ENCODE measurements around the gene MPZL2.
A peak's percentile ranks its signal among the peaks of the same experiment; 100 is the strongest.

Gene MPZL2

GRCh38 chr11:118287006-118287405 is 22.9 kb upstream of the MPZL2 start:
- ChIA-PET CTCF (no interaction called here), POLR2A (no interaction called here)
- DNase-seq (ENCODE audit: extremely low spot score), result no peak
- TF ChIP-seq LEF1 (IDR thresholded peaks at IDR 0.05; ENCODE audit: borderline replicate concordance), result no peak
- no peak for TF ChIP-seq ARNT (IDR thresholded peaks at IDR 0.05)
- TF ChIP-seq PKNOX1 (IDR thresholded peaks at IDR 0.05), result no peak

GRCh38 chr11:118286545-118286944 is 22.4 kb upstream of the MPZL2 start:
- CTCF ChIA-PET, result no interaction called here
- POLR2A ChIA-PET, result no interaction called here
- TF ChIP-seq FOXK2 (IDR thresholded peaks at IDR 0.05) (no peak), ARNT (IDR thresholded peaks at IDR 0.05) (no peak), PKNOX1 (IDR thresholded peaks at IDR 0.05) (peak; percentile 15; the same call in 1 of the 2 replicates), CTBP1 (IDR thresholded peaks at IDR 0.05; ENCODE audit: borderline replicate concordance) (no peak), FOXM1 (IDR thresholded peaks at IDR 0.05; ENCODE audit: borderline replicate concordance) (no peak), LEF1 (IDR thresholded peaks at IDR 0.05; ENCODE audit: borderline replicate concordance) (no peak), BHLHE40 (IDR thresholded peaks at IDR 0.05; ENCODE audit: borderline replicate concordance) (no peak)
- no peak for DNase-seq (ENCODE audit: extremely low spot score)

- TF ChIP-seq ZNF384 (IDR thresholded peaks at IDR 0.05) (no peak), LEF1 (IDR thresholded peaks at IDR 0.05; ENCODE audit: borderline replicate concordance) (no peak), SP1 (IDR thresholded peaks at IDR 0.05) (no peak), TARDBP (IDR thresholded peaks at IDR 0.05) (no peak), NFRKB (IDR thresholded peaks at IDR 0.05) (no peak), ARNT (IDR thresholded peaks at IDR 0.05) (no peak), PKNOX1 (IDR thresholded peaks at IDR 0.05) (no peak), HDGF (IDR thresholded peaks at IDR 0.05; ENCODE audit: borderline replicate concordance) (no peak), ELF4 (IDR thresholded peaks at IDR 0.05) (no peak), FOXM1 (IDR thresholded peaks at IDR 0.05; ENCODE audit: borderline replicate concordance) (no peak), FOXA1 (IDR thresholded peaks at IDR 0.05) (no peak), FOXK2 (IDR thresholded peaks at IDR 0.05) (no peak), CTBP1 (IDR thresholded peaks at IDR 0.05; ENCODE audit: borderline replicate concordance) (no peak), L3MBTL2 (conservative IDR thresholded peaks at IDR 0.05) (no peak), BHLHE40 (IDR thresholded peaks at IDR 0.05; ENCODE audit: borderline replicate concordance) (no peak), SUZ12 (IDR thresholded peaks at IDR 0.05) (no peak)
- ChIA-PET POLR2A (no interaction called here), CTCF (no interaction called here)
- DNase-seq (ENCODE audit: extremely low spot score), result no peak
Measured at GRCh38 chr11:118283756-118284350, 19.8 kb upstream of the MPZL2 start.

GRCh38 chr11:118283037-118283636 is 19.0 kb upstream of the MPZL2 start:
- ChIA-PET CTCF (no interaction called here), POLR2A (no interaction called here)
- DNase-seq (ENCODE audit: extremely low spot score), result no peak
- TF ChIP-seq PKNOX1 (IDR thresholded peaks at IDR 0.05) (no peak), HDGF (IDR thresholded peaks at IDR 0.05; ENCODE audit: borderline replicate concordance) (no peak), ARNT (IDR thresholded peaks at IDR 0.05) (no peak), CTBP1 (IDR thresholded peaks at IDR 0.05; ENCODE audit: borderline replicate concordance) (no peak), L3MBTL2 (conservative IDR thresholded peaks at IDR 0.05) (no peak), NFRKB (IDR thresholded peaks at IDR 0.05) (no peak), TARDBP (IDR thresholded peaks at IDR 0.05) (no peak), ZNF384 (IDR thresholded peaks at IDR 0.05) (no peak), FOXM1 (IDR thresholded peaks at IDR 0.05; ENCODE audit: borderline replicate concordance) (no peak), SUZ12 (IDR thresholded peaks at IDR 0.05) (no peak), SP1 (IDR thresholded peaks at IDR 0.05) (no peak), LEF1 (IDR thresholded peaks at IDR 0.05; ENCODE audit: borderline replicate concordance) (no peak), BHLHE40 (IDR thresholded peaks at IDR 0.05; ENCODE audit: borderline replicate concordance) (no peak), FOXK2 (IDR thresholded peaks at IDR 0.05) (no peak), FOXA1 (IDR thresholded peaks at IDR 0.05) (no peak), ELF4 (IDR thresholded peaks at IDR 0.05) (no peak)

- ChIA-PET CTCF (no interaction called here), POLR2A (no interaction called here)
- no peak for TF ChIP-seq FOXA1 (IDR thresholded peaks at IDR 0.05)
- TF ChIP-seq SP1 (IDR thresholded peaks at IDR 0.05), result no peak
- no peak for TF ChIP-seq SUZ12 (IDR thresholded peaks at IDR 0.05)
- no peak for TF ChIP-seq ARNT (IDR thresholded peaks at IDR 0.05)
- TF ChIP-seq L3MBTL2 (conservative IDR thresholded peaks at IDR 0.05), result no peak
- TF ChIP-seq TARDBP (IDR thresholded peaks at IDR 0.05), result no peak
- TF ChIP-seq ZNF384 (IDR thresholded peaks at IDR 0.05), result no peak
- TF ChIP-seq PKNOX1 (IDR thresholded peaks at IDR 0.05), result no peak
- no peak for TF ChIP-seq FOXK2 (IDR thresholded peaks at IDR 0.05)
- TF ChIP-seq BHLHE40 (IDR thresholded peaks at IDR 0.05; ENCODE audit: borderline replicate concordance), result no peak
- no peak for TF ChIP-seq ELF4 (IDR thresholded peaks at IDR 0.05)
- no peak for TF ChIP-seq CTBP1 (IDR thresholded peaks at IDR 0.05; ENCODE audit: borderline replicate concordance)
- no peak for TF ChIP-seq NFRKB (IDR thresholded peaks at IDR 0.05)
- no peak for TF ChIP-seq FOXM1 (IDR thresholded peaks at IDR 0.05; ENCODE audit: borderline replicate concordance)
- no peak for TF ChIP-seq LEF1 (IDR thresholded peaks at IDR 0.05; ENCODE audit: borderline replicate concordance)
- TF ChIP-seq HDGF (IDR thresholded peaks at IDR 0.05; ENCODE audit: borderline replicate concordance), result no peak
- no peak for DNase-seq (ENCODE audit: extremely low spot score)
Measured at GRCh38 chr11:118282606-118283005, 18.5 kb upstream of the MPZL2 start.

Measured in HEK293T (cell line).